Common myeloid progenitor, CD34-positive (primary cell): ENCODE measurements around the gene MXRA8.

Experiments used
- CTCF ChIA-PET: fragments of 350-600 bp; sonication (Branson Sonifier 250); formaldehyde crosslinking; loops from one replicate; lab custom pipeline; 2021; ENCODE audit warnings: antibody characterized with exemption; lab: Charles Lee
- POLR2A ChIA-PET: fragments of 350-600 bp; sonication (Branson Sonifier 250); formaldehyde crosslinking; loops from one replicate; lab custom pipeline; 2021; ENCODE audit warnings: antibody characterized with exemption; lab: Charles Lee
- DNase-seq, 3 donors: peaks; one replicate each; pipeline versions ENCODE4 v3.0.0 to v3.0.0-alpha.2; 2013
- H3K27ac ChIP-seq, 2 experiments: 1 replicate in 1 of 2; 2 replicates in 1 of 2; pipeline ENCODE4 v1.7.0; 2013; ENCODE audit warnings: inconsistent platforms in 2 of 2, low read length in 2 of 2, mild to moderate bottlenecking in 2 of 2, low read depth in 1 of 2, moderate library complexity in 1 of 2; ENCODE audit not compliant: severe bottlenecking in 2 of 2, insufficient read depth in 1 of 2, poor library complexity in 1 of 2
- H3K27me3 ChIP-seq, 5 experiments: replicated peaks in 2 of 5; 1 replicate in 3 of 5; 2 replicates in 2 of 5; pipeline versions ENCODE4 v1.6.1 to v1.7.0; 2013; ENCODE audit warnings: low read length in 4 of 5, mild to moderate bottlenecking in 2 of 5, moderate library complexity in 2 of 5, inconsistent platforms in 1 of 5; ENCODE audit not compliant: insufficient read depth in 5 of 5, control insufficient read depth in 4 of 5
- H3K36me3 ChIP-seq, 4 experiments: 1 replicate in 2 of 4; 2 replicates in 2 of 4; pipeline versions ENCODE4 v1.6.1 to v1.7.0; 2013; ENCODE audit warnings: low read length in 3 of 4, control low read depth in 1 of 4, mild to moderate bottlenecking in 1 of 4; ENCODE audit not compliant: control insufficient read depth in 4 of 4, insufficient read depth in 4 of 4
- H3K4me1 ChIP-seq, 4 experiments: 1 replicate in 3 of 4; 2 replicates in 1 of 4; pipeline versions ENCODE4 v1.6.1 to v1.7.1; 2013; ENCODE audit warnings: low read length in 3 of 4, mild to moderate bottlenecking in 3 of 4, control low read depth in 1 of 4, inconsistent platforms in 1 of 4, moderate library complexity in 1 of 4; ENCODE audit not compliant: control insufficient read depth in 4 of 4, insufficient read depth in 4 of 4; ENCODE audit errors: control extremely low read depth in 1 of 4
- H3K4me3 ChIP-seq, 7 experiments: 1 replicate in 4 of 7; 2 replicates in 3 of 7; pipeline versions ENCODE4 v1.5.1 to v1.7.0; 2013; ENCODE audit warnings: mild to moderate bottlenecking in 7 of 7, low read length in 6 of 7, moderate library complexity in 6 of 7, inconsistent platforms in 2 of 7, low read depth in 2 of 7, control low read depth in 1 of 7; ENCODE audit not compliant: insufficient read depth in 4 of 7, control insufficient read depth in 1 of 7; ENCODE audit errors: extremely low read depth in 1 of 7
- H3K9me3 ChIP-seq, 5 experiments: 1 replicate in 4 of 5; 2 replicates in 1 of 5; pipeline versions ENCODE4 v1.6.1 to v1.7.1; 2013; ENCODE audit warnings: low read length in 4 of 5, mild to moderate bottlenecking in 2 of 5, inconsistent platforms in 1 of 5, low read depth in 1 of 5, moderate library complexity in 1 of 5; ENCODE audit not compliant: control insufficient read depth in 4 of 5, insufficient read depth in 2 of 5; ENCODE audit errors: control extremely low read depth in 1 of 5
- WGBS: methylation state at CpG from one replicate; pipeline ENCODE4 v1.1.5; 2013; ENCODE audit not compliant: insufficient coverage; 5-methylcytosine and 5-hydroxymethylcytosine counted together

Gene MXRA8

DNA sequence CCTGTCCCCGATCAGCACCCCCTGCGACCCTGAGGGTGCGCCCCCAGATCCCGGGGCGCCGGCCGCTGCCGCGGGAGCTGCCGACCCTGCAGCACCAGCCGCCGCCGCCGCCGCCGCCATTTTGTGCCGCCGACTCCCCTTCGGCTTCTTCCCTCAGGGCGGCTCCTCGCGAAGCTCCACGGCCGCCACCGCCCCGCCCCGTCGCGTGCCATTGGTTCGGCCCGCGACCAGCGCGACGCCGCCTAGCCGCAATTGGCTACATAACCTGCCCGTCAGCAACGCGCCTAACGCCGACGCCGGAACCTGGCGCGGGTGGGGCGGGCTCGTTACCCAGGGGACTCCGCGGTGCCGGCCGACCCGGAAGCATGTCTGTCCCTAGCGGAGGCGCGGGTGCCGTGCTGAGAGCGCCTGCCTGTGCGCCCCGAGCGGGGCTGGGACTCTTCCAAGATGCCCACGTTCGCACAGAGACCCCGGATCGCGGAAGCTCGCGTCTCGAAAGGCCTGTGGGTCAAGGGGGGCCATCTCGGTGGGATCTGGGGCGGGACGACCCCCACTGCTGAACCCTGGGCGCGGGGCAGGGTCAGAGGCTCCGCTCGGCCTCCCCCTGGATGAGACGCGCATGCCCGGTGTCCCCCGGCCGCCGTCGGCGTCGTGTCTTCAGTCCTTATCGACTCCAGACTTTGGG is 41.0 kb upstream of the MXRA8 start, which contains the start of gene CCNL2:
Gene CCNL2, minus strand, starts transcription at position 149 of the 685 bp plus-strand sequence. Its CDS starts 29 bp downstream, at position 120.
- H3K4me3 ChIP-seq, result peak within 1 kb of the TSS; percentile 86 to 97 (median 92)
- peak within 1 kb of the TSS; percentile 79 to 91 for H3K27ac ChIP-seq
- under 1% methylated on average over 61 of the region's 86 CpGs for WGBS
- no peaks in the 10 kb centered on the region for H3K27me3 ChIP-seq
- no peaks in the 10 kb centered on the region for H3K9me3 ChIP-seq
- ChIA-PET CTCF (interaction anchor here (0.8 to 3.1 kb wide), 10 partner anchors 8 to 106 kb away, joined by 3 to 12 read pairs (median 6); partner anchors contain the start of genes AURKAIP1 and MRPL20), POLR2A (interaction anchor here (0.8 to 2.4 kb wide), 3 partner anchors 9 to 35 kb away, joined by 3 to 10 read pairs (median 4); partner anchors contain the start of gene AURKAIP1)
- H3K36me3 ChIP-seq, result peaks cover 5 to 62% (median 42%) of the 10 kb centered on the region in 4 experiments
- H3K4me1 ChIP-seq, result peaks cover 0 to 33% (median 30%) of the 10 kb centered on the region in 4 experiments
- peak; percentile 99 for DNase-seq

DNA sequence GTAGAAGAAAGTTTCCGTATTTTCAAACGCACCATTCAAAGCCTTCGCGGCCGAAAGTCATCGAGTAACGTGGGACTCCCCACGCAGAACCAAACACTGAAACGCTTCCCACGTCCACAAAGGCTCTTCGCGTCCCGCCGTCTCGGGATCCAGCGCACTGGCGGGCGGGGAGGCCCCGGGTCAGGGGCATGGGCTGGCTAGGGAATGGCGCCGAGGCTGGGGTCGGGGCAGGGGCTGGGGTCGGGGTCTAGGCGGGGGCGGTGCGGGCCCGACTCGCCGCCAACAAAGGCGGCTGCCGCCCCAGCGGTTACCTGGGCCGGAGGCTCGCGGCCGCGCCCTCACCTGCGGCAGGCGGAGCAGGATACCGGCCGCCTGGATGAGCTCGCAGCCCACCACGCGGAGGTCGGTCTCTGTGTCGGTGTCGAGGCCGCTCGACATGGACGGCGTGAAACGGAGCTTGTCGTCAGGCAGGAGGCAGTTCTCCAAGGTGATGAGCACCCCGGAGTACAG is 40.4 kb upstream of the MXRA8 start:
- DNase-seq, result no peak
- ChIA-PET CTCF (interaction anchor here (0.8 to 3.1 kb wide), 9 partner anchors 9 to 106 kb away, joined by 3 to 12 read pairs (median 4); partner anchors contain the start of genes AURKAIP1 and MRPL20), POLR2A (interaction anchor here (0.8 to 2.4 kb wide), 3 partner anchors 9 to 36 kb away, joined by 3 to 10 read pairs (median 4); partner anchors contain the start of gene AURKAIP1)
- H3K4me3 ChIP-seq, result peak overlapping the region; percentile 81 to 97 (median 92)
- peaks cover 5 to 64% (median 44%) of the 10 kb centered on the region in 4 experiments for H3K36me3 ChIP-seq
- no peaks in the 10 kb centered on the region for H3K27me3 ChIP-seq
- WGBS, result under 1% methylated on average over 53 of the region's 54 CpGs
- H3K27ac ChIP-seq, result peak overlapping the region; percentile 79 to 91
- peaks cover 0 to 33% (median 30%) of the 10 kb centered on the region in 4 experiments for H3K4me1 ChIP-seq
- H3K9me3 ChIP-seq, result no peaks in the 10 kb centered on the region

DNA sequence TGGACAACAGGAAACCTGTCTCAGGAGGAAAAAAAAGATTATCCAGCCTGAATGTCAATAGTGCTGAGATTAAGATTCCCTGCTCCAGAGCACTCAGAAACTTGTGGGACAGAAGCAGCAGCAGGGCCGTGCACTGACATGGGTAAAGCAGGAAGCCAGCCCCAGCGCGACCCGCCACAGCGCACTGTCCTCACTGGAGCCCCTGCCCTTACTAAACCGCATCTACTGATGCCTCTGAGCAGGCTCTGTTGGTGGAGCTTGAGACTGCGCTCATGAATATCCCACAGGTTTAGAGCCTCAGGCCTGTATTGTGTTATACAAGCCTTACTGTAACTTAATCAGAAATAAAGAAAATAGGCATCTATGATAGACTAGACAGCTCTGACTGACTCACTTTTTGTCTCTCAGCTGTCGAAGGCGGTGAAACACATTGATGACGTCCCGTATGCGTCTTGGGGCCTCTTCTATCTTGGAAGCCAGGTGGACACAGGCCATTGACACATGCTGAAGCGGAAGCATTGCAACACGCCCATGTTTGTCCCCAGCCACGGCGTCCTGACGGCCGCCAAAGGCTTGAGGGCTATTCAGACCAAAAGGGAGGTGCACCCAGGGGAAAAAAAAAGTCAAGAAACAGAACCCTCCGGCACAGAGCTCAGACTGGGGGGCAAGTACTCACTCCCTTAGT is 39.6 kb upstream of the MXRA8 start:
- Histone ChIP-seq H3K27me3 (no peaks in the 10 kb centered on the region), H3K27ac (peak overlapping the region; percentile 79 to 91), H3K9me3 (no peaks in the 10 kb centered on the region), H3K36me3 (peaks cover 8 to 66% (median 46%) of the 10 kb centered on the region in 4 experiments), H3K4me1 (peaks cover 0 to 33% (median 30%) of the 10 kb centered on the region in 4 experiments), H3K4me3 (peak overlapping the region; percentile 81 to 97 (median 92))
- ChIA-PET CTCF (interaction anchor here (0.8 to 3.1 kb wide), 4 partner anchors 10 to 36 kb away, joined by 3 to 11 read pairs (median 6); partner anchors contain the start of gene MRPL20), POLR2A (no interaction called here)
- peak; percentile 41 to 72 (median 61) for DNase-seq
- 80% methylated on average over 16 of the region's 19 CpGs for WGBS

DNA sequence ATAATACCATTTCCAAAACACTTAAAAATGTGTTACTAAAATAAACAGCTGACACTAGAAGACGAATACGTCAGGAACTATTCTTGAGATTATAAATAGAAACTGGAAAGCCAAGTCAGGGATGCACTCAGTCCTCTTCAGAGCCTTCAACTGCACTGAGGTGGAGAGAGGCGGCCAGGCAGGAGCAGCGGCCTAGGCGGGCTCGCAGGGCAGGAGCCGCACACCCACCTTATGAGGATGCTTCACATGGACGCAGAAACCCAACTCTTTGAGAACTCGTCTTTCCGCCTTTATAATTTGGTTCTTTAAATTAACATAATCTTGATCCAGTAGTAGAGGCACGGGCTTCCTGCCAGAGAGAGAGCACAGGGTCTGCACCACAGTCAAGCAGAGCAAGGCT is 36.8 kb upstream of the MXRA8 start:
- CTCF ChIA-PET, result interaction anchor here (1.2 kb wide), 1 partner anchor 11 kb away, joined by 3 read pairs; no protein-coding TSS in a partner anchor
- peaks cover 11 to 66% (median 56%) of the 10 kb centered on the region in 4 experiments for H3K36me3 ChIP-seq

DNA sequence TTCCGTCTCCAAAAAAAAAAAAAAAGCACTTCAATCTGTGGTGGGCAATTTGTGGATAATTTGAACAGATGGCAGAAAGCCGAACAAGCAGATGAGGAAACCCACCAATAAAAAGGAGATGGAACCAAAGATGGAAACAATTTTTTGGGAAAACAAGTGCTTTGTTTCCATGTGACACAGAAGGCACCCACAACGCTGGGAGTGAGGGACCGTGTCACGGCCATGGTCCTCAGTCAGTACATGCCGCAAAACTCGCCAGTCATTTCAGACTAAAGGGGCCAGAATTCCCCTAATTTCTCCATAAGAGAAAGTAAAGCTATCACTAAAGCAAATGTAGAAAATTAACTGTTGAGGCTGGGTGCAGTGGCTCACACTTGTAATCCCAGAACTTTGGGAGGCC is 35.8 kb upstream of the MXRA8 start:
- Histone ChIP-seq H3K36me3 (peaks cover 12 to 75% (median 63%) of the 10 kb centered on the region in 4 experiments), H3K4me1 (peaks cover 0 to 13% (median 12%) of the 10 kb centered on the region in 4 experiments), H3K27ac (no peak overlapping the region), H3K27me3 (no peaks in the 10 kb centered on the region), H3K9me3 (no peaks in the 10 kb centered on the region), H3K4me3 (no peak overlapping the region)
- POLR2A ChIA-PET, result no interaction called here
- no peak for DNase-seq
- CTCF ChIA-PET, result no interaction called here
- whole genome bisulfite sequencing, result 100% methylated on average over 7 of the region's 7 CpGs

More for the DNA sequence above, 36.8 kb upstream of the MXRA8 start:
- Histone ChIP-seq H3K27me3 (no peaks in the 10 kb centered on the region), H3K27ac (no peak overlapping the region), H3K4me1 (peaks cover 0 to 19% (median 18%) of the 10 kb centered on the region in 4 experiments), H3K4me3 (no peak overlapping the region), H3K9me3 (no peaks in the 10 kb centered on the region)
- no peak for DNase-seq
- POLR2A ChIA-PET, result no interaction called here
- WGBS, result 91% methylated on average over 4 of the region's 11 CpGs

DNA sequence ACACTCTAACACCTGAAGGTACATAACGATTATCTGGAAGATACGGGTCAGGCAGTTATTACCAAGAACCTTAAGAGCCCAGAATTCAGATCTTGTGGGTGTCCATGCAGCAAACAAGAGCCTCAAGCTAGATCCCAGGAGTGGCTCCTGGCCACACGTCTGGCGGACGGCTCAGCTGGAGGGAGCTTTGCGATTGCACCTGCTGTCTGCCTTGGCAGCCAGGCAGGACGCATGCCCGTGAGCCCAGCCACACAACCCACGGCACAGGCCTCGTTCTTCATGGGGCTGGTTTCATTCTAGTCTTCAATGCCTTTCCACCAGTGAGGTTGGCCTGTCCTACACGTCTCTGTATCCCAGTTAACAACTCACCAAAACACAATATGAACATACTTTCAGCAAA is 35.1 kb upstream of the MXRA8 start:
- WGBS, result 97% methylated on average over 10 of the region's 11 CpGs
- Histone ChIP-seq H3K4me1 (peaks cover 0 to 12% (median 10%) of the 10 kb centered on the region in 4 experiments), H3K4me3 (no peak overlapping the region), H3K27me3 (no peaks in the 10 kb centered on the region), H3K9me3 (no peaks in the 10 kb centered on the region), H3K27ac (no peak overlapping the region), H3K36me3 (peaks cover 12 to 78% (median 66%) of the 10 kb centered on the region in 4 experiments)
- CTCF ChIA-PET, result interaction anchor here (1.7 kb wide), 1 partner anchor 9 kb away, joined by 8 read pairs; no protein-coding TSS in a partner anchor
- POLR2A ChIA-PET, result no interaction called here
- DNase-seq, result no peak
